ENCODE data around the gene VAPA. TPM values are rescaled to one million over a fixed set of nuclear protein-coding genes. Genes with fewer than 3 reads are reported as not detected.
A peak's percentile ranks its signal among the peaks of the same experiment; 100 is the strongest.

VAPA gene
- total and polyA plus RNA-seq, 9 of the 15 experiments (the other 6 are each of a cell fraction or from before 2014, with no cell fraction given): 219 to 902 (median 526) TPM

DNA sequence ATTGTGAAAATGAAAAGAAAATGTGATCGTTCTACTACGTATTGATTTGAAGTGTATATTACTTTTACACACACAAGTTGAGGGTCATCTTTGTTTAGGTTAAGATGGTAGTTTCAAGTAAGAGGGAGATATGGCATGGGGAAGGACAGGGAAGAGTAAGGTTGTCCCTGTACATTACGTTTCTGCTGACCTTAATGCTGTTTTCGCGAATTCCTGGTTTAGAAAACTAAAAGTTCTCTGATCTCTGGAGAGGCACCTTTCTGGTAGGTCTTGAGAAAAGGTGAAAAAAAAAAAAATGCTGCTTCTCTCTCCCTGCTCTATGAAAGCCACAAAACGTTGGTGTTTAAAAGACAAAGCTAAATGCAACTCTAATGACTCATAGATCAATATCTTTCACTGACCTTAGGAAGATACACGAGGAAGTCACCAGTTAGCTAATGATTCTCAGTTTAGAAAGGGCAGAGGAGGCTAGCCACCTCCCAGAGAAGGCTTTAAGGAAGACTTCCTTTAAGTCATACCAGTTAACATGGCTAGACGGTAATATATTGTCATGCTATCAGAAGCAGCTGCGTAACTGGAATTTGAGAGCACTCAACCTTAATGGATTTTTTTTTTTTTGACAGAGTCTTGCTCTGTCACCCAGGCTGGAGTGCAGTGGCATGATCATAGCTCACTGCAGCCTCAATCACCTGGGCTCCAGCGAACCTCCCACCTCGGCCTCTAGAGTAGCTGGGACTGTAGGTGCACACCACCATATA, 14.8 kb upstream of the VAPA start (continued):
- TF ChIP-seq STAG1 (CRISPR knock-in tag; IDR thresholded peaks at IDR 0.05; ENCODE audit: borderline replicate concordance): no peak
- no peak; the same call in 1 of the 2 replicates for TF ChIP-seq NFE2L1 (tag; IDR thresholded peaks at IDR 0.05; ENCODE audit: borderline replicate concordance, low read depth)
- TF ChIP-seq HEY1 (CRISPR knock-in tag; IDR thresholded peaks at IDR 0.05; ENCODE audit: borderline replicate concordance): no peak
- TF ChIP-seq, protein P1, sequence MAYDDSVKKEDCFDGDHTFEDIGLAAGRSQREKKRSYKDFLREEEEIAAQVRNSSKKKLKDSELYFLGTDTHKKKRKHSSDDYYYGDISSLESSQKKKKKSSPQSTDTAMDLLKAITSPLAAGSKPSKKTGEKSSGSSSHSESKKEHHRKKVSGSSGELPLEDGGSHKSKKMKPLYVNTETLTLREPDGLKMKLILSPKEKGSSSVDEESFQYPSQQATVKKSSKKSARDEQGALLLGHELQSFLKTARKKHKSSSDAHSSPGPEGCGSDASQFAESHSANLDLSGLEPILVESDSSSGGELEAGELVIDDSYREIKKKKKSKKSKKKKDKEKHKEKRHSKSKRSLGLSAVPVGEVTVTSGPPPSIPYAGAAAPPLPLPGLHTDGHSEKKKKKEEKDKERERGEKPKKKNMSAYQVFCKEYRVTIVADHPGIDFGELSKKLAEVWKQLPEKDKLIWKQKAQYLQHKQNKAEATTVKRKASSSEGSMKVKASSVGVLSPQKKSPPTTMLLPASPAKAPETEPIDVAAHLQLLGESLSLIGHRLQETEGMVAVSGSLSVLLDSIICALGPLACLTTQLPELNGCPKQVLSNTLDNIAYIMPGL (CRISPR knock-in tag; IDR thresholded peaks at IDR 0.05): no peak
- peak; percentile 99 for TF ChIP-seq NFRKB (IDR thresholded peaks at IDR 0.05; ENCODE audit: low read depth)
- TF ChIP-seq, protein P2, sequence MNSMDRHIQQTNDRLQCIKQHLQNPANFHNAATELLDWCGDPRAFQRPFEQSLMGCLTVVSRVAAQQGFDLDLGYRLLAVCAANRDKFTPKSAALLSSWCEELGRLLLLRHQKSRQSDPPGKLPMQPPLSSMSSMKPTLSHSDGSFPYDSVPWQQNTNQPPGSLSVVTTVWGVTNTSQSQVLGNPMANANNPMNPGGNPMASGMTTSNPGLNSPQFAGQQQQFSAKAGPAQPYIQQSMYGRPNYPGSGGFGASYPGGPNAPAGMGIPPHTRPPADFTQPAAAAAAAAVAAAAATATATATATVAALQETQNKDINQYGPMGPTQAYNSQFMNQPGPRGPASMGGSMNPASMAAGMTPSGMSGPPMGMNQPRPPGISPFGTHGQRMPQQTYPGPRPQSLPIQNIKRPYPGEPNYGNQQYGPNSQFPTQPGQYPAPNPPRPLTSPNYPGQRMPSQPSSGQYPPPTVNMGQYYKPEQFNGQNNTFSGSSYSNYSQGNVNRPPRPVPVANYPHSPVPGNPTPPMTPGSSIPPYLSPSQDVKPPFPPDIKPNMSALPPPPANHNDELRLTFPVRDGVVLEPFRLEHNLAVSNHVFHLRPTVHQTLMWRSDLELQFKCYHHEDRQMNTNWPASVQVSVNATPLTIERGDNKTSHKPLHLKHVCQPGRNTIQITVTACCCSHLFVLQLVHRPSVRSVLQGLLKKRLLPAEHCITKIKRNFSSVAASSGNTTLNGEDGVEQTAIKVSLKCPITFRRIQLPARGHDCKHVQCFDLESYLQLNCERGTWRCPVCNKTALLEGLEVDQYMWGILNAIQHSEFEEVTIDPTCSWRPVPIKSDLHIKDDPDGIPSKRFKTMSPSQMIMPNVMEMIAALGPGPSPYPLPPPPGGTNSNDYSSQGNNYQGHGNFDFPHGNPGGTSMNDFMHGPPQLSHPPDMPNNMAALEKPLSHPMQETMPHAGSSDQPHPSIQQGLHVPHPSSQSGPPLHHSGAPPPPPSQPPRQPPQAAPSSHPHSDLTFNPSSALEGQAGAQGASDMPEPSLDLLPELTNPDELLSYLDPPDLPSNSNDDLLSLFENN (IDR thresholded peaks at IDR 0.05; ENCODE audit: low read depth in 2 of 2, low read length in 2 of 2): 0 out of 4 replicates have a peak, but pooled peaks of 1 of the 2 experiments have one; percentile 47
- no peak for TF ChIP-seq SNIP1 (IDR thresholded peaks at IDR 0.05; ENCODE audit: low read depth)
- TF ChIP-seq PRPF4 (IDR thresholded peaks at IDR 0.05; ENCODE audit: insufficient read depth, low read depth, low read length, poor library complexity, severe bottlenecking): no peak
- TF ChIP-seq HDGF (IDR thresholded peaks at IDR 0.05): no peak
- no peak for TF ChIP-seq ZNF143 (CRISPR knock-in tag; IDR thresholded peaks at IDR 0.05)
- TF ChIP-seq PURB (CRISPR knock-in tag; IDR thresholded peaks at IDR 0.05; ENCODE audit: low read depth): no peak
- no peak for TF ChIP-seq ZNF778 (CRISPR knock-in tag; IDR thresholded peaks at IDR 0.05)
- peak; percentile 99 for TF ChIP-seq SMARCA4 (IDR thresholded peaks at IDR 0.05)
- no peak for TF ChIP-seq NR2C2 (CRISPR knock-in tag; IDR thresholded peaks at IDR 0.05)
- peak; percentile 94 for TF ChIP-seq NR2C2 (tag; IDR thresholded peaks at IDR 0.05)
- TF ChIP-seq ZNF23 (CRISPR knock-in tag; IDR thresholded peaks at IDR 0.05): no peak
- no peak for TF ChIP-seq SNAPC5 (CRISPR knock-in tag; IDR thresholded peaks at IDR 0.05)
- no peak for TF ChIP-seq KAT8 (IDR thresholded peaks at IDR 0.05; ENCODE audit: low read depth)
- TF ChIP-seq TRIM24 (IDR thresholded peaks at IDR 0.05): peak; percentile 12 to 80; a peak in 3 of 4 replicates
- TF ChIP-seq SOX6 (IDR thresholded peaks at IDR 0.05): peak; percentile 97
- TF ChIP-seq SAP30 (IDR thresholded peaks at IDR 0.05; ENCODE audit: borderline replicate concordance, insufficient read depth, low read depth, low read length, poor library complexity, severe bottlenecking): no peak
- TF ChIP-seq, protein P3, sequence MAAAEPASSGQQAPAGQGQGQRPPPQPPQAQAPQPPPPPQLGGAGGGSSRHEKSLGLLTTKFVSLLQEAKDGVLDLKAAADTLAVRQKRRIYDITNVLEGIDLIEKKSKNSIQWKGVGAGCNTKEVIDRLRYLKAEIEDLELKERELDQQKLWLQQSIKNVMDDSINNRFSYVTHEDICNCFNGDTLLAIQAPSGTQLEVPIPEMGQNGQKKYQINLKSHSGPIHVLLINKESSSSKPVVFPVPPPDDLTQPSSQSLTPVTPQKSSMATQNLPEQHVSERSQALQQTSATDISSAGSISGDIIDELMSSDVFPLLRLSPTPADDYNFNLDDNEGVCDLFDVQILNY (CRISPR knock-in tag; IDR thresholded peaks at IDR 0.05): no peak
- TF ChIP-seq CBFA2T3 (IDR thresholded peaks at IDR 0.05): no peak
- no peak for TF ChIP-seq HOXB6 (CRISPR knock-in tag; IDR thresholded peaks at IDR 0.05; ENCODE audit: borderline replicate concordance)
